Uterus (tissue), 2 donors: ENCODE measurements around the gene TRPM4.

ENCODE experiments used
- CTCF ChIP-seq, 4 experiments: fragments of 200-600 bp in 2 of 4; fragments of 450-650 bp in 2 of 4; sonication (generic) in 2 of 4; IDR thresholded peaks; one replicate each; pipeline ENCODE4 v1.5.1; 2016 to 2019; ENCODE audit warnings: antibody characterized with exemption in 4 of 4, mild to moderate bottlenecking in 2 of 4, moderate library complexity in 1 of 4
- POLR2A ChIP-seq, 2 donors: fragments of 450-650 bp; IDR thresholded peaks; one replicate each; pipeline ENCODE4 v1.6.1; 2016; ENCODE audit warnings: antibody characterized with exemption in 2 of 2, mild to moderate bottlenecking in 1 of 2, moderate library complexity in 1 of 2

- peak in 2 of 4 experiments; percentile 31 to 33 for TF ChIP-seq CTCF (IDR thresholded peaks at IDR 0.05)
- peak; percentile 70 to 80 for TF ChIP-seq POLR2A (IDR thresholded peaks at IDR 0.05)
Observed at GRCh38 chr19:49118565-49119410, 38.8 kb upstream of the TRPM4 start, which contains the start of gene C19orf73.
